Prostate gland (tissue), 2 donors: ENCODE measurements around the gene ARHGEF25. TPM values are rescaled to one million over a fixed set of nuclear protein-coding genes. Genes with fewer than 3 reads are reported as not detected.
"Not testable (repeated sequence)": the region's sequence is repeated elsewhere in the genome, so short reads cannot be mapped to it uniquely, and the experiment has no call there.

ENCODE experiments used
- DNase-seq: peaks from one replicate; pipeline ENCODE4 v3.0.0-alpha.2; 2019; ENCODE audit warnings: low spot score
- H3K27ac ChIP-seq, 2 donors: fragments of 200-600 bp; sonication (generic); 2 replicates each; pipeline ENCODE4 v1.5.1; 2017 to 2019
- H3K27me3 ChIP-seq: fragments of 200-600 bp; sonication (generic); replicated peaks from 2 replicates; pipeline ENCODE4 v1.5.1; 2019; ENCODE audit not compliant: insufficient read depth
- H3K36me3 ChIP-seq, 2 donors: fragments of 200-600 bp; sonication (generic); 1 replicate in 1 of 2; 2 replicates in 1 of 2; pipeline versions ENCODE4 v1.5.1 to v1.8.1; 2017 to 2019
- H3K4me1 ChIP-seq: fragments of 200-600 bp; sonication (generic); replicated peaks from 2 replicates; pipeline ENCODE4 v1.5.1; 2019
- H3K4me3 ChIP-seq, 2 donors: fragments of 200-600 bp; sonication (generic); 2 replicates each; pipeline ENCODE4 v1.5.1; 2017 to 2019
- H3K9me3 ChIP-seq: fragments of 200-600 bp; sonication (generic); 2 replicates; pipeline ENCODE4 v1.5.1; 2017
- POLR2A ChIP-seq: fragments of 450-650 bp; IDR thresholded peaks from one replicate; pipeline ENCODE4 v1.6.1; 2016; ENCODE audit warnings: antibody characterized with exemption, mild to moderate bottlenecking
- POLR2AphosphoS5 ChIP-seq: sonication (generic); formaldehyde crosslinking; IDR thresholded peaks from one replicate; pipeline ENCODE4 v1.6.1; 2017; ENCODE audit warnings: antibody characterized with exemption
- WGBS: methylation state at CpG from one replicate; pipeline ENCODE4 v1.1.5; 2018; 5-methylcytosine and 5-hydroxymethylcytosine counted together
- intact Hi-C: fragments of 100-400 bp; cut with DNase I; formaldehyde crosslinking; loops from one replicate; pipeline ENCODE4 v1.14.2; 2022
- total RNA-seq, 2 donors: library from RNA; depleted of rRNA; stranded (reverse); fragments of >200 nt; gene quantifications; one replicate each; pipeline ENCODE4 v1.1.0, GENCODE V29; 2016
- TF ChIP-seq, protein P1 (sequence below), 4 experiments: fragments of 200-600 bp in 2 of 4; fragments of 450-650 bp in 2 of 4; sonication (generic) in 2 of 4; IDR thresholded peaks; 1 replicate in 3 of 4; 2 replicates in 1 of 4; pipeline ENCODE4 v1.5.1; 2016 to 2019; ENCODE audit warnings: antibody characterized with exemption in 4 of 4, mild to moderate bottlenecking in 2 of 4, moderate library complexity in 2 of 4

The ARHGEF25 gene
- total RNA-seq, 2 donors from 2014 or later: 16.6 to 32.5 TPM

DNA sequence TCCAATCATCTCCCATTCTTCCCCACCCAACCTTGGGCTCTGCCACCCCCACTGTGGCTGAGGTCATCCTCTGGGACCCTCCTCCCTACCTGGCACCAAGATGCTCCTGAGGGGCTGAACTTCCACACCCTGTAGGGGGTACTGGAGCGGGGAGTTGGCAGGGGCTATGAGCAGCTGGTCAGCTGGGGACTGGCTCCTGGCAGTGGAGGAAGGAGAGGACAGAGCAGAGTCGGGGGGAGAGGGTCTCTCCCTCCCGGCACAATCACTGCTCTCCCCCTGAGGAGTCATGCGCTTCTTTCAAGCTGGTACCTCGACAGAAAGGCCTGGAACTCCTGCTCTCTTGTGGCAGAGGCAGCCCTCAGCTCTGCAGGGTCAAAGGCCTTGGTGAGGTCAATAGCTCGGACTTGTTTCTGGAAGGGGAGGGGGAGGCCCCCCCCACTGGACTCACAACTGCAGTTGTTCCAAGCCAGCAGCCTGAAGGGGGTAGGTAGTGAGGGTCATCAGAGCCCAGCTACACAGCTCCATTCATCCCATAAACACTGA is 19.7 kb downstream of the ARHGEF25 start:
- no peak overlapping the region for H3K27ac ChIP-seq
- H3K4me3 ChIP-seq: no peak overlapping the region
- 67% methylated on average over 6 of the region's 6 CpGs for WGBS
- TF ChIP-seq POLR2AphosphoS5 (no peak), POLR2A (no peak)
- TF ChIP-seq, protein P1, sequence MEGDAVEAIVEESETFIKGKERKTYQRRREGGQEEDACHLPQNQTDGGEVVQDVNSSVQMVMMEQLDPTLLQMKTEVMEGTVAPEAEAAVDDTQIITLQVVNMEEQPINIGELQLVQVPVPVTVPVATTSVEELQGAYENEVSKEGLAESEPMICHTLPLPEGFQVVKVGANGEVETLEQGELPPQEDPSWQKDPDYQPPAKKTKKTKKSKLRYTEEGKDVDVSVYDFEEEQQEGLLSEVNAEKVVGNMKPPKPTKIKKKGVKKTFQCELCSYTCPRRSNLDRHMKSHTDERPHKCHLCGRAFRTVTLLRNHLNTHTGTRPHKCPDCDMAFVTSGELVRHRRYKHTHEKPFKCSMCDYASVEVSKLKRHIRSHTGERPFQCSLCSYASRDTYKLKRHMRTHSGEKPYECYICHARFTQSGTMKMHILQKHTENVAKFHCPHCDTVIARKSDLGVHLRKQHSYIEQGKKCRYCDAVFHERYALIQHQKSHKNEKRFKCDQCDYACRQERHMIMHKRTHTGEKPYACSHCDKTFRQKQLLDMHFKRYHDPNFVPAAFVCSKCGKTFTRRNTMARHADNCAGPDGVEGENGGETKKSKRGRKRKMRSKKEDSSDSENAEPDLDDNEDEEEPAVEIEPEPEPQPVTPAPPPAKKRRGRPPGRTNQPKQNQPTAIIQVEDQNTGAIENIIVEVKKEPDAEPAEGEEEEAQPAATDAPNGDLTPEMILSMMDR (IDR thresholded peaks at IDR 0.05): no peak
- H3K9me3 ChIP-seq: no peaks in the 10 kb centered on the region
- peaks cover 9% of the 10 kb centered on the region for H3K27me3 ChIP-seq
- peaks cover 3% of the 10 kb centered on the region for H3K4me1 ChIP-seq
- no peaks in the 10 kb centered on the region for H3K36me3 ChIP-seq
- DNase-seq: peak; percentile 2
- intact Hi-C loops: loop anchor here (5.0 kb wide), 1 partner anchor 61 kb away; the partner anchor contains the start of gene OS9

DNA sequence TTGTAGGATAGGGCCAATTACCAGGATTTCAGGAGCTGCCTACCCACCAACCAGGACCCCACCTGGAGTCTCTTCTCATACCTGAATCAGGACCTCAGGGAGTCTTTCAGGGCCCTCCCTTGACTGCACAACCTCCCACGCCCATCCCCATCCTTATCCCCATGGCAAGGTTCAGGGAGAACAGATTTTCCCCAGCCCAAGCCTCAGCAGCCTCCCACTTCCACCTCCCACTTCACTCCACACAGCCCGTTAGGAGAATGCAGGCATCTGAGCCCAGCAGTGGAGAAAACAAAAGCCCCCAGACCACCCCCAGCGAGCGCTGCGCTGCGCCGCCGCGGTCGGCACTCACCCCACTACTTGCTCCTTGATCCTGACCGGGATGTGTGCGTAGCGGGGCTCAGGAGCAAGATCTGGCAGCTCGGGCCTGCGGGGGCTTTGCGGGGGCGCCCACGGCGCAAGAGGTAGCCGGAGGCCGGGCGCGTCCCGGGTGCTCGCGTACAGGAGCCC is 20.4 kb downstream of the ARHGEF25 start:
- DNase-seq: peak; percentile 1
- Histone ChIP-seq H3K9me3 (no peaks in the 10 kb centered on the region), H3K27me3 (peaks cover 2% of the 10 kb centered on the region), H3K27ac (no peak overlapping the region), H3K4me1 (peaks cover 3% of the 10 kb centered on the region), H3K36me3 (no peaks in the 10 kb centered on the region), H3K4me3 (peak overlapping the region; percentile 41 to 42)
- TF ChIP-seq POLR2AphosphoS5 (no peak), POLR2A (no peak)
- TF ChIP-seq, protein P1 (IDR thresholded peaks at IDR 0.05): no peak
- intact Hi-C loops: loop anchor here (5.0 kb wide), 1 partner anchor 61 kb away; the partner anchor contains the start of gene OS9
- 19% methylated on average over 15 of the region's 26 CpGs for WGBS

DNA sequence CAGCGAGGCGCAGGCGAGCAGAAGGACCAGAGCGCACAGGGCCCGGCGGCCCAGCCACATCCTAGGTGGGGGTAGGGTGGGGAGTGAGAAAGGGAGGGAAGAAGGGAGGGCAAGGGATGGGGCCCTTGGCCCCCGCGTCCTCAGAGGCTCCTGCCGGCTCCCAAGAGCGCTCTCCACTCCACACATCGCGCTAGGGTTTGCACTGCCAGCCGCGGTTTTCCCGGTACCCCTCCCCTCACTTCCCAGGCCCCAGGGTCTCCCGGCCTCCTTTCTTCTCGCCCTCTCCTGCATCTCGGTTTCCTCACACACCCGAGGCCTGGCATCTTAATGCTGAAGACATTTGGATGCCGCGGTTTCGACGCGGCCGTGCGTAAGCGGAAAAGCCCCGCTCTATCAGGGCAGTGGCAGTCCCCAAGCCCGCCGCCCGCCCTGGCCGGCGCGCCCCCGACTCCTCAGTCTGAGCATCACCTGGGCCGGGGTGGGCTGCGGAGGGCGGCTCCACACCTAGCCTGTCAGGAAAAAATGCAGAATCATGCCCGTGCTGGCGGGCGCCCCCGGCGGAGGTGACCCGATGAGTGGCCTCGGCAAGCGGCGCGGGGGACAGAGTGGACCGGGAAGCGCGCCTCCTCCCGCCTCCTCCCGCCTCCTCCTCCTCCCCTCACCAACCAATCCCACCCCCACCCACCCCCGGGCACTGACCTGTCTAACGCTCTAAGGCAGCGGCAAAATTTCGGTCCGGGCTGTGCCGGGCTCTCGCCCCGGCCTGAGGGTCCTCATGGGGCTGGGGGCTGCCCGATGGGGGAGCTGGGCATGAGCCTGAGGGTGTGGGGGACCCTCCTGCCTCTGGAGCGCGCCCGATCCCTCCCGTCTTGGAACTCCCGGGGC is 21.1 kb downstream of the ARHGEF25 start:
- Histone ChIP-seq H3K27ac (no peak overlapping the region), H3K4me3 (peak overlapping the region; percentile 41 to 42), H3K9me3 (no peaks in the 10 kb centered on the region), H3K4me1 (peaks cover 3% of the 10 kb centered on the region), H3K27me3 (no peaks in the 10 kb centered on the region), H3K36me3 (no peaks in the 10 kb centered on the region)
- TF ChIP-seq POLR2AphosphoS5: no peak
- no peak for TF ChIP-seq POLR2A
- TF ChIP-seq, protein P1 (IDR thresholded peaks at IDR 0.05): no peak
- intact Hi-C loops: loop anchor here (5.0 kb wide), 1 partner anchor 60 kb away; the partner anchor contains the start of gene OS9
- no peak for DNase-seq
- under 1% methylated on average over 55 of the region's 67 CpGs for WGBS

DNA sequence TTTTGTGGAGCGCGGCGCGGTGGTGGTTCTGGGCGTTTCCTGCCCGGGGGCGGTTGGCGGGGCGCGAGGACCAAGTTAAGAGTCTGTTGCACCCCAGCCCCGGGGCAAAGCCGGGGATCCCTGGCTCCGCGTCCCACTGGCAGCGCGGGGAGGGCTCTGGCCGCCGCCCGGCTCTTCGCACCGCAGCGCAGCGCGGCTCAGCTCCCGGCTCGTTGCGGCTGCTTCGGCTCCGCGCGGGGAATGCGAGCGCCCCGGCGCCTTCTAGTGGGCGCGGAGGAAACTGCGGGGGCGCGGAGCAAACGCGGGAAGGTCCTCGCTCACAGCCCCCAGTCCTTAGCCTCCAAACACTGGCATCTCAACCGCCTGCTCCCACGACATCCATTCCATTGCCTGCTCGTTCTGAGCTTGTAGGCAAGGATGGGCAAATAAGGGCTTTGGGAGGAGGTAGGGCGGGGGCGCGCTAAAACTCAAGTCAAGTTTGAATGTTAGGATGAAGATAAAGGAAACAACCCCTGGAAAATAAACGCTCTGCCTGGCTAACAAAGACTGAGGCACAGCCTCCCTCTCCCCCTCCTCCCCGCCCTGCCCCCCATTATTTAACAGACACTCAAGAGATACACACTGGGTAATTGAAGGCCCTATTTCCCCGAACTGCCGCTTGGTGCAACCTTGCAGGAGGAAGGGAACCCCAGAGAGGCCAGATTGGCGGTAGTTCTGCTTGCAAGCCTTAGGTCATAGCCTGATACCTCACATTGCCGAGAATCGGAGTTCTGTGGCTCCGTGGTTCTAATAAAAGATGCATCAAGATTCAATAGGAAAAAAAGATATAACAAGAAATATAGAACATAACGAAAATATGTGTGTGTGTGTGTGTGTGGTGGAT is 22.0 kb downstream of the ARHGEF25 start, which contains the start of gene B4GALNT1:
TSS of gene B4GALNT1 (minus strand) at position 244 of the 883 bp plus-strand sequence. CDS start 1,069 bp downstream, outside the sequence.
- TF ChIP-seq POLR2A: no peak
- TF ChIP-seq, protein P1 (IDR thresholded peaks at IDR 0.05): peak; percentile 40 to 85 (median 58)
- DNase-seq: no peak
- intact Hi-C loops: loop anchor here (5.0 kb wide), 1 partner anchor 59 kb away; the partner anchor contains the start of gene OS9
- Histone ChIP-seq H3K4me1 (peaks cover 3% of the 10 kb centered on the region), H3K4me3 (peak within 1 kb of the TSS; percentile 41 to 42), H3K9me3 (no peaks in the 10 kb centered on the region), H3K27ac (no peak within 1 kb of the TSS), H3K36me3 (no peaks in the 10 kb centered on the region), H3K27me3 (no peaks in the 10 kb centered on the region)
- WGBS: 5% methylated on average over 33 of the region's 58 CpGs

DNA sequence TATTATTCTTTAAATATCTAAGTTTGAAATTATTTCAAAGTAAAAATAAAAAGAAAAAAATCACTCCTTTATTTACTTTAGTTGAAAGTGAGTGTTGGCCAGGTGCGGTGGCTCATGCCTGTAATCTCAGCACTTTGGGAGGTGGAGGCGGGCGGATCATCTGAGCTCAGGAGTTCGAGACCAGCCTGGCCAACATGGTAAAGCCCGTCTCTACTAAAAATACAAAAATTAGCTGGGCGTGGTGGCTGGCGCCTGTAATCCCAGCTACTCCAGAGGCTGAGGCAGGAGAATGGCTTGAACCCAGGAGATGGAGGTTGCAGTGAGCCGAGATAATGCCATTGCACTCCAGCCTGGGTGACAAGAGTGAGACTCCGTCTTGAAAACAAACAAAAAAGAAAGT is 25.5 kb downstream of the ARHGEF25 start:
- WGBS: 81% methylated on average over 9 of the region's 9 CpGs
- H3K4me1 ChIP-seq, H3K9me3 ChIP-seq, H3K4me3 ChIP-seq, H3K36me3 ChIP-seq, H3K27ac ChIP-seq, H3K27me3 ChIP-seq, intact Hi-C loops, DNase-seq: not testable (repeated sequence)
